ENCODE data around the gene LACTB.

GRCh38 chr15:63086271-63086670, 35.4 kb upstream of the LACTB start:
- TF ChIP-seq CTCF (IDR thresholded peaks at IDR 0.05; ENCODE audit: insufficient read depth, low read length) (no peak), POLR2AphosphoS5 (IDR thresholded peaks at IDR 0.05; ENCODE audit: low read depth) (no peak), REST (IDR thresholded peaks at IDR 0.05; ENCODE audit: insufficient replicate concordance, low read depth) (no peak), SPI1 (IDR thresholded peaks at IDR 0.05; ENCODE audit: borderline replicate concordance, low read depth) (no peak)

Measured in HL-60 (cell line).